Measurements from ENCODE around the gene NQO1.

DNA sequence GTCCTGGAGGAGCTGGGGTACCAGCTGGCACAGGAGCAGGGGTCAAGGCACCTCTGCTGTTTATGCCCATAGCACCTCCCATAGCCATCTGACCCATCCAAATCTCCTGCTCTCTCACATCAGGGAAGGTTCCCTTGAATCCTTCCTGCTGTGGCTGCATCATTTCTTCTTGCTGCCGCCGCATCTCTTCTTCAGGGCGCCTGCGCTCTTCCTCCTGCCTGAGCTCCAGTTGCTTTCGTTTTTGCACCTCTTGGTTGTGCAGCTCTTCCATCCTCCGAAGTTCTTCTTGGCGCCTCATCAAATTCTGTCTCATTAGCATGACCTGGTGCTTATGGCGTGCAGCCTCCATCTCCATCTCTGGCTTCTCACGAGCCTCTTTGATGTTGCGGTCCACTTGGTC is 30.3 kb upstream of the NQO1 start:
- TF ChIP-seq EZH2 (IDR thresholded peaks at IDR 0.05) (no peak), POLR2AphosphoS5 (IDR thresholded peaks at IDR 0.05; ENCODE audit: borderline replicate concordance, low read depth, low read length) (no peak)
